ENCODE data around the gene SMAD1.
"Not testable (repeated sequence)": the region's sequence is repeated elsewhere in the genome, so short reads cannot be mapped to it uniquely, and the experiment has no call there.

The SMAD1 gene

DNA sequence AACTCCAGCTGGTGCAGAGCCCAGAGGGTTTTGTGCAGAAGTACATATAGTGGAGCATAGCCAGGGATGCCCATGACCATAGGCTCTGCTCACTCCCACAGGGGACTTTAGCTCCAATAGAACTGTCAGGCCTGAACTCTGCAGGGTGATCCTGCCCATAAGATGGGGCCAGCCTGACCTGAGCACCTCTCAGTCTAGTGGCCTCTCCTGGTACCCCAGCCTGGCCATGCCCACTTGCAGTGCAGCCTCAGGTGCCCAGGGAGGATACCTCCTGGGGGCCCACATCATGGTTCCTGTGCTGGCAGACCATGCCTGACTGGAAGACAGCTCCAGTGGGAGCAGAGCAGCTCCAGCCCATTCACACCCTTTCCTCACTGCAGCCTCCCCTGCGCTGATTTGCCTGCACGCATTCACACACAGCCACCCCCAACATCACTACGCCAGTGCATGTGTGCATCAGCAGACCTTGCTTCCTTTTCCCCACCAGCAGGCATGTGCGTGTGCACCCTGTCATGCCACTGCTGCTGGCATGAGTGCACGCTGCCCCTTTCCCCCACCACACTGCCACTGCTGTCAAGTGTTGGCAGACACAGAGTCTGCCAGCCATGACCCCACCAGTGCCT, 84.5 kb downstream of the SMAD1 start:
- no peak for DNase-seq

DNA sequence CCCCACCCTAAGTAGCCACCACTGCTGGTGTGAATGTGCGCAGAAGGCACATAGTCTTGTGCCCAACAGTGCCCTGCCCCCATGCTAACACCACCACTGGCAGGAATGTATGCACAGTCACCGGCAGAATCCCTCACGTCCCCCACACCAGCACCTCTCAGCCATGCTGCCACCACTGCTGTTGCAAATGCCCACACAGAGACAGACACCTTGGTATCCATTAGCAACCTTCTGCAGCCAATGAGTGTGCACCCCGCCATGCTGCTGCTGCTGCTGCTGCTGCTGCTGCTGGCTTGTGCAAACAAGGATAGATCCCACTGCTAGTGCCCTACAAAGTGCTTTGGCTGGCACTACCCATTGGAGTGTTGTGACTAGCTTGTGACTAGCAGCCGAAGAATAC, 85.1 kb downstream of the SMAD1 start:
- no peak for DNase-seq

DNA sequence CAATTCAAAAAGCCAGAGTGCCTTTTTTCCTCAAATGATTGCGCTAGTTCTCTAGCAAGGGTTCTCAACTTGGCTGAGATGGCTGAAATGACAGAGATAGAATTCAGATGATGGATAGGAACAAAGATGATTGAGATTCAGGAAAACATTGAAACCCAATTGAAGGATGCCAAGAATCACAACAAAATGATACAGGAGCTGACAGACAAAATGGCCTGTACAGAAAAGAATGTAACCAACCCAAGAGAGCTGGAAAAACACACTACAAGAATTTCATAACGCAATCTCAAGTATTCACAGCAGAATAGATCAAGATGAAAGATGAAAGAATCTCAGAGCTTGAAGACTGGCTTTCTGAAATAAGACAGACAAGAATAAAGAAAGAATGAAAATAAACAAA, 85.9 kb downstream of the SMAD1 start:
- no peak for DNase-seq

- DNase-seq: not testable (repeated sequence)
Observed at GRCh38 chr4:145574546-145574945, 92.9 kb downstream of the SMAD1 start.

DNA sequence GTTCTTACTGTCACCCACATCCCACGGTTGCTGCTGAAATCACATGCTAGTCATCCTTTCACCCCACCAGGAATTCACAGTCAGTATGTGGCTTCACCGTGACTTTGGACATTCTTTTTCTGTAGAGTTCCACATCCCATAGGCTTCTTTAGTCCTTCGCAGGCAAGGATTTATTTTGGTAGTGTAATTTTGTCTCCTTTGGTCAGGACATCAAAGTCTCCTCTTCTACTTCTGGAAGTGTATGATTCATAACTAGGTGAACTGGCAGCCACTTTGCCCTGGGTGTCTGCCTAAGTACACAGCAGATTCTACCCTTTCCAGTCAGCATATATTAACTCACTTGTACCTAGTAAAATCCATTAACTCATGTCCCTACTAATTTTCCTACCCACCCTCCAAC, 99.3 kb downstream of the SMAD1 start:
- no peak for DNase-seq

GRCh38 chr4:145583191-145584055, 101.8 kb downstream of the SMAD1 start:
- DNase-seq: no peak

DNA sequence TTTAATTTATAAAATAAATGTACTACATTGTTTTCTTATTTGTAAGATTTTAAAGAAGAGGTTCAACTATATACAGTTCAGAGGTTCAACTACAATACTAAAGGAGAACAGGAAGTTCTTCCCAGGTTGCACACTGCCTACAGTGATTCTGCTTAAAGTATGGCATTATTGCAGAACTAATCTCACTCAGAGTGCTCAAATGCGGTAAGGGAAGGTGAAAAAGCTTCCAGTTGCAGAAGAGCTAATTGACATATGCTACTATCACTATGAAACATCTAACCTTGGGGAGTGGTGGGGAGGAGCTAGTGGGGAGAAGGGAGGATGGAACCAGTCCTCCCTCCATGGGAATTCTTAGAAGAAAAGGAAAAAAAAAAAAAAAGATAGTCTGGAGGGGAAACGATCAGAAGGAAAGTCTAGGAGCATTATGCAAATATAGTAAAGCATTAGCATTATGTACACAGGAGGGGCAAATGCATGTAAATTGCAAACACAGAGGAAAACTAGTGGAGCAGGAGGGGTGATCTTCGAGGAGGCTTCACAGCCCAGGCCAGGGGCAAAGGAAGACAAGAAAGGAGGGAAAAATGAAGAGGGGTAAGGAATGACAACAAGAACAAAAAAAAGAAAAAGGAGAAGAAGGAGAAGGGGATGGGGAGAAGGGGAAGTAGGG, 105.6 kb downstream of the SMAD1 start:
- DNase-seq: no peak

DNA sequence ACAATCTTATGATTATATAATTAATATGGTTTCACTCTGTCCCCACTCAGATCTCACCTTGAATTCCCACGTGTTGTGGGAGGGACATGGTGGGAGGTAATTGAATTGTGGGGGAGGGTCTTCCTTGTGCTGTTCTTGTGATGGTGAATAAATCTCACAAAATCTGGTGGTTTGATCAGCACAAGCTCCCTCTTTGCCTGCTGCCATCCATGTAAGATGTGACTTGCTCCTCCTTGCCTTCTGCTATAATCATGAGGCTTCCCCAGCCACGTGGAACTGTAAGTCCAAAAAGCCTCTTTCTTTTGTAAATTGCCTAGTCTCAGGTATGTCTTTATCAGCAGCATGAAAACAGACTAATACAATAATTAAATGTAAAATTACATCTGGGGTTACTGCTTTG, 107.7 kb downstream of the SMAD1 start:
- not testable (repeated sequence) for DNase-seq

DNA sequence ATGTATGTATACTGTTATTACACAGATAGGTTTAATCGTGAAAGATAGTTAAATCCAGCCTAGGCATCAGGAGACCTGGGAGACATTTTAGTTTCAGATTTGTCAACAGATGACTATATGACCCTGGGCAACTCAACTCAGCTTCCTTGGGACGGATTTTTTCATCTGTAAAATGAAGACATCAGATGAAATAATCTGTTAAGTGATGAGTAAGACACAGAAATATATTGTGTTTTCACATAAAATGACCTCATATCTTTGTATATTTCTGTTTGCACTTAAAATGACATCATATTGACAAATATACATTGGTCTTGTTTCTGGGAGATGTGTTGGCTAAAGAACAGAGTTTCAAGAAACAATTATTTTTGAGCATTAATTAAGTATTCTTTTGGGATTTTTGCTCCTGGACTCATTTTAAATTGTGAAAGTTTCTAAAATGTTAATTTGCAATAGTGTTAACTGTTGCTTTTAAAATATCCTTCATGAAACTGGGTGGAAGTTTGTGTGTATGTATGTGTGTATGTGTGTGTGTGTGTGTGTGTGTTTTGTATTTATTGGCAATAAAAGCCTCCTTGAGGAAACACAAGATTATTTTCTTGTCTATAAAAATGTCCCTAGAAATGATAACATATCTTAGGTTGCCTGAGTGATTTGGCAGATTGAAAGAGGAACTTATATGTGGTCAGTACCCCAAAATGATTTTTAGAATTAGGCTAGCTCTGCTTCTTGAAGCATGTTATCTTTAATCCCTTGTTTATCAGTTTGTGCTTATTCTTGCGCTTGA, 108.5 kb downstream of the SMAD1 start:
- no peak for DNase-seq

DNA sequence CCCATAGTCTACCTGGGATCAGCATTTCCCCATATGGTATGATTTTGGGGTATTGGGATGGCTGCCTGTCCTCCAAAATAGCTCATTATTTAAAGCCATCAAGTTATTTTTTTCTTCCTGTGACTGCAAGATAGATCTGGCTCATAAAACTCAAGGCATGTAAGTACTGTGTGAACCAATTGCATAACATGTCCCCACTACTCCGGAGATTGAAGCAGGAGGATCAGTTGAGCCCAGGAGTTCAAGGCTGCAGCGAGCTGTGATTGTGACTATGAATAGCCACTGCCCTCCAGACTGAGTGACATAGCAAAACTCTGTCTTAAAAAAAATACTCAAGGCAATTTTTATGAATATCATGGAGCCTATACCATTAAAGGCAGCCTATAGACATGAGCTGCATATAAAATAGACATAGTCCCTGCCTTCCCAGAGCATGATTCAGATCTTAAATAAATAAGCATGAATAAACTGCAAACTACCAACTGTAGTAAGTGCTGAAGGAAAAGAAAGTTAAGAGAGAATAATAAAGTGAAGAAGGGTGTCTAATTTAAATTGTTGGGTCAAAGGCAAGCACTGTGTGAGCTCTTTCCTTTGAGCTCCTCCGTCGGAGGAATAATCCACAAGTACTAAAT, 120.6 kb downstream of the SMAD1 start:
- DNase-seq: no peak

GRCh38 chr4:145605941-145606340, 124.3 kb downstream of the SMAD1 start:
- DNase-seq: no peak

All from hematopoietic multipotent progenitor cell treated with erythropoietin and hydrocortisone succinate and interleukin-3 and kit ligand, for 6 days (in vitro differentiated cells).